SK-N-MC (cell line): Measurements from ENCODE around the gene RPL41.

Source experiments
- EZH2 ChIP-seq: fragments of 200-600 bp; sonication (generic); IDR thresholded peaks from one replicate; pipeline ENCODE4 v1.6.1; 2017; ENCODE audit warnings: antibody characterized with exemption
- POLR2AphosphoS5 ChIP-seq: IDR thresholded peaks from 2 replicates; pipeline ENCODE4 v1.6.1; 2012; ENCODE audit warnings: mild to moderate bottlenecking, low read depth, low read length, borderline replicate concordance

DNA sequence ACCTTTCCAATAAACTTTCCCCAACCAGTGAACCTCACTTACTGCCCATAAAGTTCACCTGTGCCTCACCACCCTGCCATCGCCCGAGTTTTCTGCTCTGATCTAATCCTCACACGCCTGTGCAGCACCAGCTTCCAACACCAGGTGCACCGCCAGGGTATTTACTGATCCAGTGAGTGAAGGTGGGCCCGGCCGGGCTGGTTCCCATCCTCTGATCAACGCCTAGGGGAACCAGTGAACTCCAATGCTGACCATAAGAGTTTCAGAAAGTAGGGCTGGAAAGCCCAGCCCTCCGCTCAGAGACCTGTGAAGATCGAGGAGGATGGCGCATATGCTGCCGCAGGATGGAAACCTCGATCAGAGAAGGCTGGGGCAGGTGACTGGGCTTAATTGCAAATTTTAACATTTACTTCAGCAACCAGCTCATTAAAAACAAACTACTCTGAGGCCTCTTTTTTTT, 35.3 kb downstream of the RPL41 start:
- TF ChIP-seq EZH2, result no peak
- TF ChIP-seq POLR2AphosphoS5, result no peak
